ENCODE results near the gene TJP2. TPM values are rescaled to one million over a fixed set of nuclear protein-coding genes. Genes with fewer than 3 reads are reported as not detected.
A peak's percentile ranks its signal among the peaks of the same experiment; 100 is the strongest.

Gene TJP2
- total RNA-seq, 1 experiment from 2014 or later: 106 TPM

DNA sequence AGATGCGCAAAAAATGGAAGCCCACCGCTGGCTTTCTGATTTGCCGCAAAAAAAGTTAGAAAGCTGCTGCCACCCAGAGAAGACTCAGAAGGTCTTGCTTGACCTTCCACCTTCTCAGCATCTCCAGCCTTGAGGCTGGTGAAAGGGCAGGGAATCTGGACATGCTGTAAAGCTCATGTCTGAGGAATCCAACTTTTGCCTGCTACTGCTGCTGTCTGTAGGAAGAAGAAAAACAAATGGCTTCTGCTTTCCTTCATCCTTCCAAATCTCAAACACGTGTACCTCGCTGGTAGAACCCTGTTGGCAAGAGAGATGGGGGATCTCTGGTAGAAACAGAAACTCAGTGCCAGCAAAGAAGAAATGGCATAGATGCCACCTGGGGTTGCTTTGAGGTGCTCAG lies 10.2 kb downstream of the TJP2 start:
- Histone ChIP-seq H3K36me3 (ENCODE audit: low read depth, low read length) (no peaks in the 10 kb centered on the region), H3K4me3 (ENCODE audit: low read length) (no peak overlapping the region), H3K4me2 (ENCODE audit: low read length) (no peak overlapping the region), H3K9me3 (ENCODE audit: low read length) (no peaks in the 10 kb centered on the region), H3K9ac (ENCODE audit: low read length) (no peak overlapping the region), H4K20me1 (ENCODE audit: low read length) (no peaks in the 10 kb centered on the region), H3F3A (ENCODE audit: low read length, unreplicated experiment) (peaks cover 6% of the 10 kb centered on the region), H3K27me3 (ENCODE audit: low read length) (no peaks in the 10 kb centered on the region), H2AFZ (ENCODE audit: low read length) (no peak overlapping the region), H3K4me1 (ENCODE audit: insufficient read depth, low read length) (peaks cover 47% of the 10 kb centered on the region), H3K9me2 (replicated peaks; ENCODE audit: low read length) (no peaks in the 10 kb centered on the region), H3K79me2 (ENCODE audit: low read length) (peaks cover 77% of the 10 kb centered on the region), H3K27ac (ENCODE audit: low read length) (no peak overlapping the region)
- CTCF ChIA-PET: no interaction called here
- TF ChIP-seq EZH2 (IDR thresholded peaks at IDR 0.05; ENCODE audit: low read length, unreplicated experiment): no peak
- TF ChIP-seq, protein P1, sequence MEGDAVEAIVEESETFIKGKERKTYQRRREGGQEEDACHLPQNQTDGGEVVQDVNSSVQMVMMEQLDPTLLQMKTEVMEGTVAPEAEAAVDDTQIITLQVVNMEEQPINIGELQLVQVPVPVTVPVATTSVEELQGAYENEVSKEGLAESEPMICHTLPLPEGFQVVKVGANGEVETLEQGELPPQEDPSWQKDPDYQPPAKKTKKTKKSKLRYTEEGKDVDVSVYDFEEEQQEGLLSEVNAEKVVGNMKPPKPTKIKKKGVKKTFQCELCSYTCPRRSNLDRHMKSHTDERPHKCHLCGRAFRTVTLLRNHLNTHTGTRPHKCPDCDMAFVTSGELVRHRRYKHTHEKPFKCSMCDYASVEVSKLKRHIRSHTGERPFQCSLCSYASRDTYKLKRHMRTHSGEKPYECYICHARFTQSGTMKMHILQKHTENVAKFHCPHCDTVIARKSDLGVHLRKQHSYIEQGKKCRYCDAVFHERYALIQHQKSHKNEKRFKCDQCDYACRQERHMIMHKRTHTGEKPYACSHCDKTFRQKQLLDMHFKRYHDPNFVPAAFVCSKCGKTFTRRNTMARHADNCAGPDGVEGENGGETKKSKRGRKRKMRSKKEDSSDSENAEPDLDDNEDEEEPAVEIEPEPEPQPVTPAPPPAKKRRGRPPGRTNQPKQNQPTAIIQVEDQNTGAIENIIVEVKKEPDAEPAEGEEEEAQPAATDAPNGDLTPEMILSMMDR (conservative IDR thresholded peaks at IDR 0.05; ENCODE audit: low read depth, low read length): no peak
- no peak for TF ChIP-seq EZH2phosphoT487 (IDR thresholded peaks at IDR 0.05; ENCODE audit: borderline replicate concordance, low read length)
- POLR2A ChIA-PET (ENCODE audit: unreplicated experiment): interaction anchor here (0.5 kb wide), 1 partner anchor 62 kb away, joined by 3 read pairs; no protein-coding TSS in a partner anchor
- intact Hi-C loops (cut with micrococcal nuclease): no loop called here
- no TSS peak for BruUV-seq (replicated peaks)
- no peak for ATAC-seq
- no peak for DNase-seq

DNA sequence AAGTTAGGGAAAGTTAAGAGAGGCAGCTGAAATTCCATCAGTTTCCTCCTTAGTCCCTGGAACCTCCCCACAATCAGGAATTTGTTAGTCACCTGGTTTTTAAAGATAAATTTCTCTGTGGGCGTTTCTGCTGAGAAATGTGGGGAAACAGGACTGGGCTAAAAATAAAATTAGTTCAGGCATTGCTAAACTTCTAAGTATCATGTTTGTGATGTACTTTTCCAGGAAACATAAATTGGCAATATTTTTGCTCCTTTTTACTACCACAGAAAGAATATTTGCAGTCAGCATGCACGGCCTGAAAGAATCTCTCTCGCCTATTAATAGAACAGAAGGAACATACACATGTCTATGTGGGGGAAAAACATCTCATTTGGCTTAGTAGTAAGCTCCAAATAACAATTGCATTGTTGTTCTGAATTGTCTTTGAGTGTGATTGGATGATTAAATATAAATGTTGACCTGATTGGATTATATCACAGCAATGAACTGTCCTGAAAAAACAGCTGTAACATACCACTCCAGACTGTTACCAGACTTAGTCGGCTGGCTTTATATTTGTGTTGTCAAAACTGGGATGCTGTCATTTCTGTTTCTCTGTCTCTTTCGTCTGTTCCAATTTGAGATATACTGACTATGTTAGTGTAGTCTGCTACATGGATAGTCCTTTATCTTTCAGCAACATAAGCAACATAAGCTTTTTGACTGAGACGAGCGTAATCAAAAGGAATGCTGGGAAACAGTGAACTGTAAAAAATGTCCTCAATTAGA lies 12.9 kb downstream of the TJP2 start:
- TF ChIP-seq EZH2phosphoT487 (IDR thresholded peaks at IDR 0.05; ENCODE audit: borderline replicate concordance, low read length) (no peak), EZH2 (IDR thresholded peaks at IDR 0.05; ENCODE audit: low read length, unreplicated experiment) (no peak)
- TF ChIP-seq, protein P1 (conservative IDR thresholded peaks at IDR 0.05; ENCODE audit: low read depth, low read length): no peak
- CTCF ChIA-PET: no interaction called here
- Histone ChIP-seq H3K27me3 (ENCODE audit: low read length) (no peaks in the 10 kb centered on the region), H4K20me1 (ENCODE audit: low read length) (no peaks in the 10 kb centered on the region), H2AFZ (ENCODE audit: low read length) (no peak overlapping the region), H3K27ac (ENCODE audit: low read length) (peak overlapping the region; percentile 49), H3K36me3 (ENCODE audit: low read depth, low read length) (no peaks in the 10 kb centered on the region), H3K9me2 (replicated peaks; ENCODE audit: low read length) (no peaks in the 10 kb centered on the region), H3K4me3 (ENCODE audit: low read length) (no peak overlapping the region), H3K4me2 (ENCODE audit: low read length) (peak overlapping the region; percentile 35), H3K4me1 (ENCODE audit: insufficient read depth, low read length) (peaks cover 22% of the 10 kb centered on the region), H3K9ac (ENCODE audit: low read length) (no peak overlapping the region), H3K79me2 (ENCODE audit: low read length) (peaks cover 75% of the 10 kb centered on the region), H3F3A (ENCODE audit: low read length, unreplicated experiment) (no peaks in the 10 kb centered on the region), H3K9me3 (ENCODE audit: low read length) (no peaks in the 10 kb centered on the region)
- no TSS peak for BruUV-seq (replicated peaks)
- intact Hi-C loops (cut with micrococcal nuclease): no loop called here
- POLR2A ChIA-PET (ENCODE audit: unreplicated experiment): no interaction called here
- DNase-seq (peak; percentile 63), ATAC-seq (peak; percentile 35; the same call in 1 of the 2 replicates)

DNA sequence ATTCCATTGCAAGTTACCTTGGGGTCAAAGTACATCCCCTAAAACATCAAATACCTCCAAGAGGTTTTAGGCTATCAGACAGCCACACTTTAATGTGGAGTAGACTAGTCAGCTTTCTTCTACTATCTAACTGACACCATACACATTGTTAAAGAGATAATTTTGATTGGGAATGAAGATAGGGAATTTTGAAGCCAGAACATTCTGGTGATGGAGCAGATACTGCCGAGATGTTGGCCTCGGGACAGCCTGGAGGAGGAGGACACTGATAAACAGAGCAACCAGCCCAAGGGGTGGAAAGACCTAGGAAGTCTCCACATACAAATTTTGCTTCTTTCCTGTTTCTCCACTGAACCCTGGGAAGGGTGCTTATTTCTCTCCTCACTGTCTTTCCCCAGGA lies 14.9 kb downstream of the TJP2 start:
- intact Hi-C loops (cut with micrococcal nuclease): no loop called here
- no peak overlapping the region for H3K27ac ChIP-seq (ENCODE audit: low read length)

More for the DNA sequence above, 14.9 kb downstream of the TJP2 start:
- Histone ChIP-seq H3K9ac (ENCODE audit: low read length) (no peak overlapping the region), H3K4me1 (ENCODE audit: insufficient read depth, low read length) (peaks cover 22% of the 10 kb centered on the region), H3K9me2 (replicated peaks; ENCODE audit: low read length) (no peaks in the 10 kb centered on the region), H4K20me1 (ENCODE audit: low read length) (no peaks in the 10 kb centered on the region), H3K9me3 (ENCODE audit: low read length) (no peaks in the 10 kb centered on the region), H3K4me3 (ENCODE audit: low read length) (no peak overlapping the region), H2AFZ (ENCODE audit: low read length) (no peak overlapping the region), H3F3A (ENCODE audit: low read length, unreplicated experiment) (no peaks in the 10 kb centered on the region), H3K36me3 (ENCODE audit: low read depth, low read length) (no peaks in the 10 kb centered on the region), H3K27me3 (ENCODE audit: low read length) (no peaks in the 10 kb centered on the region), H3K4me2 (ENCODE audit: low read length) (no peak overlapping the region), H3K79me2 (ENCODE audit: low read length) (peaks cover 77% of the 10 kb centered on the region)
- no peak for DNase-seq
- ChIA-PET CTCF (no interaction called here), POLR2A (ENCODE audit: unreplicated experiment) (no interaction called here)
- BruUV-seq (replicated peaks): no TSS peak
- no peak for ATAC-seq
- TF ChIP-seq, protein P1 (conservative IDR thresholded peaks at IDR 0.05; ENCODE audit: low read depth, low read length): no peak
- TF ChIP-seq EZH2phosphoT487 (IDR thresholded peaks at IDR 0.05; ENCODE audit: borderline replicate concordance, low read length) (no peak), EZH2 (IDR thresholded peaks at IDR 0.05; ENCODE audit: low read length, unreplicated experiment) (no peak)

Measured in PC-3 (cell line).